ENCODE results near the gene C11orf86. TPM values are rescaled to one million over a fixed set of nuclear protein-coding genes. Genes with fewer than 3 reads are reported as not detected.

Gene C11orf86
- total RNA-seq, 2 experiments from 2014 or later: not detected

DNA sequence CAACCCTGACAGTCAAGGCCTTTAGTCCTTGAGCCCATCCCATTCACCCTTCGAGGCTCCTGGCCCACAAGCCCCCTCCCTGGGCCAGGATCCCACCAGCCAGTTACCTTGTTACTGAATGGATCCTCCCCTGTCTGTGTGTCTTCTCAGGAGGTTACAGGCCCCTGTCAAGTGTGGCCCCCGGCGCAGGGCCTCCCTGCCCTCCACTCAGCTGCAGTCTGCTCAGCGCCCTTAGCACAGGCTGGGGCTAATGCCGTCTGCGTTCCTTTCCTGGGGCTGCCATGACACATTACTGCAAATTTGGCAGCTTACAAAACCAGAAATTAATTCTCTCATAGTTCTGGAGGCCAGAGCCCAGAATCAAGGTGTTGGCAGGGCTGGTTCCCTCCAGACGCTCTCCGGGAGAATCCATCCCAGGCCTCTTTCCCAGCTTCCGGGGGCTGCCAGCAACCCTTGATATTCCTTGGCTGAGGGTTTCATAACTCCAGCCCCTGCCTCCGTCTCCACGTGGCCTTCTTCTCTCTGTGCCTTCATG lies 38.5 kb downstream of the C11orf86 start:
- no peak for ATAC-seq
- Mint-ChIP-seq H3K27ac (no peak overlapping the region), H3K4me1 (ENCODE audit: low read depth) (no peaks in the 10 kb centered on the region), H3K36me3 (ENCODE audit: low read depth) (no peaks in the 10 kb centered on the region), H3K9me3 (no peaks in the 10 kb centered on the region), H3K27me3 (peaks cover 6% of the 10 kb centered on the region), H3K4me3 (no peak overlapping the region)
- intact Hi-C loops (cut with micrococcal nuclease): no loop called here
- POLR2A ChIA-PET: interaction anchor here (1.1 kb wide), 1 partner anchor 54 kb away, joined by 3 read pairs; no protein-coding TSS in a partner anchor
- TF ChIP-seq CTCF (IDR thresholded peaks at IDR 0.05): no peak
- CTCF ChIA-PET: no interaction called here
- DNase-seq: no peak

DNA sequence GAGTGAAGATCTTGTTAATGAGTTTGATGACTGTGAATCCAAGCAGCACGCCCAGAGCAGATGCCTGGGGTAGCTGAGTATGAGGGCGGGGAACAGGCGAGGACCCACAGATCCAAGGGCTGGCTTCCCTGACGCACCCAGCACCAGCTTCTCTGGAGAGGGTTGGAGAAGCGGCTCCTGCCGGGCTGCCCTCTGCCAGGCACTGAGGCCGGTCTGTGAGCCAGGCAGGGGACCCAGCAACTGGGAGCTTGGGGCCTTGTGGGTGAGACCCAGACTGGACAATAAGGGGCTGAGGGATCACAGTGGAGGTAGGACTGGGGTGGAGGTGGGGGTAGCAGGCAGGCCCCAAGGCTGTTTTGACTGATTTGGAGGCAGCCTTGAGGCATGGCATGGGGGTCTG lies 39.2 kb downstream of the C11orf86 start:
- Mint-ChIP-seq H3K27ac (no peak overlapping the region), H3K9me3 (peaks cover 3% of the 10 kb centered on the region), H3K36me3 (ENCODE audit: low read depth) (peaks cover 2% of the 10 kb centered on the region), H3K4me1 (ENCODE audit: low read depth) (no peaks in the 10 kb centered on the region), H3K4me3 (no peak overlapping the region), H3K27me3 (peaks cover 9% of the 10 kb centered on the region)
- DNase-seq (no peak), ATAC-seq (no peak)
- no peak for TF ChIP-seq CTCF (IDR thresholded peaks at IDR 0.05)
- ChIA-PET CTCF (no interaction called here), POLR2A (interaction anchor here (1.1 kb wide), 1 partner anchor 55 kb away, joined by 3 read pairs; no protein-coding TSS in a partner anchor)
- intact Hi-C loops (cut with micrococcal nuclease): no loop called here

DNA sequence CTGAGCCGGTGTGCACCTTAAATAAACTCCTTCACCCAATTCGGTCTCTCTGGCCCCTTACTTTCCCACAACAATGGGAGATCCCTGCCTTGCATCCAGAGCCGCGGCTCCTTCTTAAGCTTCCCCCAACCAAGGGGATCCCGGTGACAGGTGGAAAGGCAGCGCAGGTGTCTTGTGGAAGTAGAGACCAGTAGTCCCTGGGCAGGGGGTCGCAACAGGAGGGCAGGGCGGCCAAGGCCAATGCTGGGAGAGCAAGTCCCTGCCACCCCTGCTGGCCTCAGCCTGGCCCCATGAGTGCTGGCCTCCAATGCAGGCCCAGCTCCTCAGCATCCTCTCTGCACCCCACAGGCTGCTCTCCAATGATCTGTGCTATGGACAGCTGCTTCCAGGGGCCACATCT lies 39.9 kb downstream of the C11orf86 start:
- Mint-ChIP-seq H3K36me3 (ENCODE audit: low read depth) (peaks cover 2% of the 10 kb centered on the region), H3K9me3 (peaks cover 3% of the 10 kb centered on the region), H3K4me1 (ENCODE audit: low read depth) (no peaks in the 10 kb centered on the region), H3K4me3 (no peak overlapping the region), H3K27ac (no peak overlapping the region), H3K27me3 (peaks cover 11% of the 10 kb centered on the region)
- no peak for DNase-seq
- CTCF ChIA-PET: interaction anchor here (1.6 kb wide), 1 partner anchor 57 kb away, joined by 4 read pairs; no protein-coding TSS in a partner anchor
- intact Hi-C loops (cut with micrococcal nuclease): no loop called here
- TF ChIP-seq CTCF (IDR thresholded peaks at IDR 0.05): no peak
- no peak for ATAC-seq
- POLR2A ChIA-PET: interaction anchor here (0.6 to 1.1 kb wide), 2 partner anchors 56 to 74 kb away, joined by 3 to 6 read pairs; no protein-coding TSS in a partner anchor

- H3K4me3 Mint-ChIP-seq: no peak overlapping the region
- intact Hi-C loops (cut with micrococcal nuclease): no loop called here
- no peak overlapping the region for H3K27ac Mint-ChIP-seq
- H3K27me3 Mint-ChIP-seq: peaks cover 21% of the 10 kb centered on the region
- H3K4me1 Mint-ChIP-seq (ENCODE audit: low read depth): no peaks in the 10 kb centered on the region
- DNase-seq (no peak), ATAC-seq (no peak)
- H3K9me3 Mint-ChIP-seq: peaks cover 3% of the 10 kb centered on the region
- POLR2A ChIA-PET: no interaction called here
- TF ChIP-seq CTCF (IDR thresholded peaks at IDR 0.05): no peak
- CTCF ChIA-PET: interaction anchor here (1.2 to 1.6 kb wide), 2 partner anchors 11 to 55 kb away, joined by 4 read pairs; no protein-coding TSS in a partner anchor
- peaks cover 2% of the 10 kb centered on the region for H3K36me3 Mint-ChIP-seq (ENCODE audit: low read depth)
Observed at GRCh38 chr11:67016550-67016949, 41.4 kb downstream of the C11orf86 start.

GRCh38 chr11:67020949-67021348 lies 45.8 kb downstream of the C11orf86 start:
- ATAC-seq (no peak), DNase-seq (peak; percentile 11)
- Mint-ChIP-seq H3K9me3 (peaks cover 3% of the 10 kb centered on the region), H3K4me3 (no peak overlapping the region), H3K4me1 (ENCODE audit: low read depth) (peaks cover 29% of the 10 kb centered on the region), H3K36me3 (ENCODE audit: low read depth) (peaks cover 2% of the 10 kb centered on the region), H3K27me3 (peaks cover 45% of the 10 kb centered on the region), H3K27ac (no peak overlapping the region)
- intact Hi-C loops (cut with micrococcal nuclease): no loop called here
- TF ChIP-seq CTCF (IDR thresholded peaks at IDR 0.05): no peak
- ChIA-PET POLR2A (no interaction called here), CTCF (interaction anchor here (1.7 kb wide), 1 partner anchor 55 kb away, joined by 3 read pairs; no protein-coding TSS in a partner anchor)
